Measurements from ENCODE around the gene SAP30BP.

The SAP30BP gene

GRCh38 chr17:75681289-75681688 is 14.2 kb downstream of the SAP30BP start (continued):
- TF ChIP-seq ZC3H10 (CRISPR knock-in tag; IDR thresholded peaks at IDR 0.05), result no peak
- no peak for TF ChIP-seq ESRRG (CRISPR knock-in tag; IDR thresholded peaks at IDR 0.05)
- no peak for TF ChIP-seq BACH2 (CRISPR knock-in tag; IDR thresholded peaks at IDR 0.05; ENCODE audit: borderline replicate concordance)
- TF ChIP-seq POU6F1 (CRISPR knock-in tag; IDR thresholded peaks at IDR 0.05; ENCODE audit: borderline replicate concordance, low read depth), result no peak
- TF ChIP-seq OSR1 (CRISPR knock-in tag; IDR thresholded peaks at IDR 0.05), result no peak
- peak; percentile 47; the same call in 1 of the 2 replicates for TF ChIP-seq ISL1 (CRISPR knock-in tag; IDR thresholded peaks at IDR 0.05)
- TF ChIP-seq ARNTL (CRISPR knock-in tag; IDR thresholded peaks at IDR 0.05; ENCODE audit: borderline replicate concordance, low read depth), result no peak
- TF ChIP-seq GLIS3 (CRISPR knock-in tag; IDR thresholded peaks at IDR 0.05), result no peak

- TF ChIP-seq ZNF70 (CRISPR knock-in tag; IDR thresholded peaks at IDR 0.05) (no peak), ZNF565 (CRISPR knock-in tag; conservative IDR thresholded peaks at IDR 0.05; ENCODE audit: low read depth) (no peak), RARB (CRISPR knock-in tag; IDR thresholded peaks at IDR 0.05) (no peak), TSHZ2 (CRISPR knock-in tag; IDR thresholded peaks at IDR 0.05) (no peak), TOX (CRISPR knock-in tag; IDR thresholded peaks at IDR 0.05; ENCODE audit: borderline replicate concordance) (no peak), ISL1 (CRISPR knock-in tag; IDR thresholded peaks at IDR 0.05) (no peak), PATZ1 (CRISPR knock-in tag; IDR thresholded peaks at IDR 0.05; ENCODE audit: borderline replicate concordance) (no peak), OSR1 (CRISPR knock-in tag; IDR thresholded peaks at IDR 0.05) (no peak), TCF4 (CRISPR knock-in tag; IDR thresholded peaks at IDR 0.05; ENCODE audit: borderline replicate concordance) (no peak), POU6F1 (CRISPR knock-in tag; IDR thresholded peaks at IDR 0.05; ENCODE audit: borderline replicate concordance, low read depth) (no peak), ARNTL (CRISPR knock-in tag; IDR thresholded peaks at IDR 0.05; ENCODE audit: borderline replicate concordance, low read depth) (no peak), ESRRG (CRISPR knock-in tag; IDR thresholded peaks at IDR 0.05) (no peak), CREB5 (CRISPR knock-in tag; IDR thresholded peaks at IDR 0.05; ENCODE audit: low read depth) (no peak), SNAI2 (CRISPR knock-in tag; IDR thresholded peaks at IDR 0.05) (no peak), ZFP30 (CRISPR knock-in tag; IDR thresholded peaks at IDR 0.05) (no peak), PPARA (CRISPR knock-in tag; IDR thresholded peaks at IDR 0.05; ENCODE audit: borderline replicate concordance) (no peak), CSRNP3 (CRISPR knock-in tag; IDR thresholded peaks at IDR 0.05) (no peak)
- ATAC-seq, result no peak; the same call in 2 of the 3 replicates
These were observed 16.4 kb downstream of the SAP30BP start for GRCh38 chr17:75683583-75683982.
